HG03196 (cell line): ENCODE measurements around the gene RPS6KC1.
"Not testable (repeated sequence)": the region's sequence is repeated elsewhere in the genome, so short reads cannot be mapped to it uniquely, and the experiment has no call there.

ENCODE experiments used
- ATAC-seq: cut with Tn5 transposase; IDR thresholded peaks from one replicate; pipeline ENCODE4 v1.9.1; 2021; ENCODE audit not compliant: unreplicated experiment

The RPS6KC1 gene

GRCh38 chr1:213273546-213273945 lies 222.5 kb downstream of the RPS6KC1 start:
- no peak for ATAC-seq

- no peak for ATAC-seq
Measured at GRCh38 chr1:213274140-213274539, 223.1 kb downstream of the RPS6KC1 start.

DNA sequence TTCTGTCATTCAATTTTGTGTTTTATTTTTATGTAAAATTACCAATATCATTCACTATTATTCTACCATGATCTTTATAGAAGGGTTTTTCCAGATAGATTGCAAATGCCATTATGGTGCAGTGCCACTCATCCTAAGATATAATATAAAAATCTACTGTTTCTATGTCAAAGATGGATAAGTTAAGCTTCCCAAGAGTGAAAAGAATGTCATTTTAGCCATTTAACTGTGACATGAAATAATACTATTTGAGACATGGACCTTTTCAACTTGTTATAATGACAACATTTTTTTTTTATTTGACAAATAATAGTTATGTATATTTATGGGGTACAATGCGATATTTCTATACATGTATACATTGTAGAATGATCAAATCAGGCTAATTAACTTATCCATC lies 224.3 kb downstream of the RPS6KC1 start:
- ATAC-seq: no peak

DNA sequence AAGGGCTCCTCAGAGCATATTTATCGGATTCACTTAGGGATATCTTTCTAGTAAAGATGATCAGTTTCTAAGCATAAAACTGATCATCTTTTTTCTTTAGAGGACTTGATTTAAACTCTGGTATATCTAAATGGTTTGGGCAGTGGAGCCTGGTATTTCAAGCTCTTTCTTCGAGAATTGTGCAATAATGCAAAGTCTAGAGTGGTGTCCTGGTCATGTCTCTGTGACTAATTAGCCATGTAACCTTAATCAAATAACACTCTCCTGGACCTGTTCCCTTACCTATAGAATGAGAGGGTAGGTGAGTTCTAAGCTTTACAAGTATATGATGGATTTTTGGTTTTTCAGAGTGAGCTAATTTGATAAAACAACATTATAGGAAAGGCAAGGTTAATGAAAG lies 225.2 kb downstream of the RPS6KC1 start:
- no peak for ATAC-seq

- no peak for ATAC-seq
Measured at GRCh38 chr1:213277036-213277435, 226.0 kb downstream of the RPS6KC1 start.

DNA sequence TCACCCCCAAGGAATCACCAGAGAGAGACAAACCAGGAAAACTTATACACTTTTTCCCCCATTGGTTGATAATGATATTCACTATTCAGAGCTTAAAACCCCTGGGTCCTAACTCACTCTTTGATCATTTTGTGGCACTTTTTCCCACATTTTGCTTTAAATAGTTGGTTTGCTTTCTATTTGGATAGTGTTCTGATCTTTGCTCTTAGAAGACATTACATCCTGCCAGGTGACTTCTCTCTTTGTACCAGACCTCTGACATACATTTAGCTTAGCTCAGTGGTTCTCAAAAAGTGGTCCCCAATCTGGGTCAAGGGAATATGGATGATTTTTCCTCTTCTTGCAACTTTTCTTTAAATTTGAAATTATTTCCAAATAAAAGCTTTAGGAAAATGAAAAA lies 228.4 kb downstream of the RPS6KC1 start:
- no peak for ATAC-seq

- no peak for ATAC-seq
Measured at GRCh38 chr1:213281640-213282301, 230.7 kb downstream of the RPS6KC1 start.

DNA sequence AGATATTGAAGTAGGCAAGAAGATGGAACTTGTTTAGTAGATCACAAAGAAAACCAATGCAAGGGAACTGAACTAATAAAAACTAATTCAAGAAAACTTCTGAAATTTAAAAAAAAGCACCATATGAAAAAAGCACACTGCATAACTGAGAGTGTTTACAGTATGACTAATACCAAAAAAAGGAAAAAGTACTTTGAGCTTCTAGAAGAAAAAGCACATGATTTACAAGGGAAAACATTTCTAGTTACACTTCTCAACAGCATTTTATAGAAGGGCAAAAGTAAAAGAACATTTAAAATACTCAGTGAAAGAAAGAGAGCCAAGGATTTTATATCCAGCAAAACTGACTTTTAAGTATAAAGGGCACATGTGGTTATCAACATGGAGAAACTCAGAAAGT lies 233.6 kb downstream of the RPS6KC1 start:
- ATAC-seq: no peak

GRCh38 chr1:213286235-213286634 lies 235.2 kb downstream of the RPS6KC1 start:
- no peak for ATAC-seq

DNA sequence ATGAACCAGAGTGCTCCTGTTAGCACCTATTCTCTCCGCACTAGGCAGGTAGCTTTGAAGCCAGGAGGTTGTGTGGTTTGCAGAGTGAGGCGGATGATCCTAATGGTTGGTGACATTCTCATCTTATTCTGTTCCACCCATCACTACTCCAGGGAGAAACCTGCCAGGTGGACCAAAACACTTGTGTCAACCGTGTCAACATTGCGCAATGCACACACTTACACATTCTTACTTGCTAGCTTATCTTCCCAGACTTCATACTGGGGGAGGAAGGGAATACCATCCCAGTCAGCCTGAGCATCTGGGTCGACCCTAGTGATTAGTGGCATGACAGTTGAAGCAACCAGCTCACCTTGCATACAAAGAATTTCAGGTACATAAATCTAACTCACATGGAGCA lies 236.9 kb downstream of the RPS6KC1 start:
- ATAC-seq: no peak

DNA sequence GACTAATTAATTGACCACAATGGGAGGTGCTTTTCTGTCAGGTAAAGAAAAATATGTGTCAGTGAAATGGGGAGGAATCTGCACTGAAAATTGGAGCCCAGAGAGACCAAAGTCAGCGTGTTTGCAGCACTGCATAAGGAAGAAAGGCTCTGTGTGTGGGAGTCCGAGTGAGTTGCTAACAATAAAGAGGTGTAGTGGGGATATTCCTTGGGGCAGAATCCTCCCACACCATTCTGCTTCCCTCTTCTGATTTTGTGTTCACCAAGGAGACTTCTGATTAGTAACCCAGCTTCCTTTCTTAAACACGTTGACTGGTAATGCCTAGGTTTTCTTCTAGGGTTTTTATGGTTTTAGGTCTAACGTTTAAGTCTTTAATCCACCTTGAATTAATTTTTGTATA lies 240.5 kb downstream of the RPS6KC1 start:
- ATAC-seq: no peak

DNA sequence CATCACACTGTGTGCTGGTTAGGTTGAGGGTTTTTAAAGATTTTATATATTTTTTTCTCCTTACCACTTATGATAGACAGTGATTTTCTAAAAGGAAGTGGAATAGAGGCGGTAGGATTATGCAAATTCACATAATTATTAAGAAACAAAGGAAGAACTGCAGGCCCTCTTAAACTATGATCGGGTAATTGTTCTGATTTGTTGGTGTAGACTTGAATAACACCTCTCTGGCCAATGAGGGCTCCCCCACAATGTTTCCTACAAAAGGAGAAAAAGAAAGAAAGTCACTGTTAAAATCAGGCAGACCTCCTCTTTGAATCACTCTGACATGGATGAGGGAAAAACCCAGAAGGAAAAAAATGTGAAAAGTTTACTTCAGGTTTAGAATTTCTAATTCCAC lies 241.6 kb downstream of the RPS6KC1 start:
- no peak for ATAC-seq

GRCh38 chr1:213295860-213296259 lies 244.8 kb downstream of the RPS6KC1 start:
- no peak for ATAC-seq

DNA sequence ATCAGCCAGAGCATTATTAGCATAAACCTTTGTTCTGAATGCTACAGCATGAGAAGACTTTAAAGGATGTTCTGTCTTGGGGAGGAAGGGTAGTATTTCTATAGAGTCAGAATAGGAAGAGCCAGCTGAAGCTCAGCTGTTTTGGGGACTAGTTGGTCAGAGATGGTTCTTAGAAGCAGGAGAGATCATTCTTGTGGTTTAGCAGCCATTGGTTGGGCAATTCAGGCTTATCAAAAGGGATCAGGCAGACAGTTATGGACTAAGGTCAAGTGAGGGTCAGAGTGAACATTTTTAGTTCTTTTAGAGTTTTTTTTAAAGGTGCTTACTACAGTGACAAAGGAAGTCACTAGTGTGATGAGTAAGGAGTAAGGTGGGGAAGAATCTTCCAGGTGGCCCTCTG lies 245.5 kb downstream of the RPS6KC1 start:
- ATAC-seq: no peak

DNA sequence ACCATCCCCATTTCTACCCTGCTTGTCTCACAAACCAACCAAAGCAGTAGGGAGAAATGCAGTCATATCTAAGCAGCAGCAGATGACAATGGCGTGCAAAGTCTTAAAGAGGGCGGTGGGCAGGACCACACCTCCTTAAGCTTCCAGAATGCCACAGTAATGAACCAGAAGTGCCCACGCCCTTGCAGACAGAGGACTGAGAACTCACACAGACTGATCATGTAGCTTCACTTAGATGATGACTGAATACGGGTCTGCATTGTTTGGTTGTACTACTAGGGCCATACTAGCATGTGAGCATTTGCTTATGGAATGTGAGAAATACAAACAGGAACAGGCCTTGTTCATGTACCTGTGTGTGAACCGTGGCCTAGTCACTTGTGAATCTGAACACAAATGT lies 246.0 kb downstream of the RPS6KC1 start:
- ATAC-seq: no peak

GRCh38 chr1:213300433-213300832 lies 249.4 kb downstream of the RPS6KC1 start:
- no peak for ATAC-seq

DNA sequence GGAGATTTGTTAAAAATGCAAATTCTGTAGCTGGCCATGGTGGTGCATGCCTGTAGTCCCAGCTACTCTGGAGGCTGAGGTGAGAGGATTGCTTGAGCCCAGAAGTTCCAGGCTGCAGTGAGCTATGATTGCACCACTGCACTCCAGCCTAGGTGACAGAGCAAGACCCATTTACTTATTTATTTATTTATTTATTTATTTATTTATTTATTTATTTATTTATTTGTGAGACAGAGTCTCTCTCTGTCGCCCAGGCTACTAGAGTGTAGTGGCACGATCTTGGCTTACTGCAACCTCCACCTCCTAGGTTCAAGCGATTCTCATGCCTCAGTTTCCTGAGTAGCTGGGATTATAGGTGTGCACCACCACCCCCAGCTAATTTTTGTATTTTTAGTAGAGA lies 250.5 kb downstream of the RPS6KC1 start:
- not testable (repeated sequence) for ATAC-seq

DNA sequence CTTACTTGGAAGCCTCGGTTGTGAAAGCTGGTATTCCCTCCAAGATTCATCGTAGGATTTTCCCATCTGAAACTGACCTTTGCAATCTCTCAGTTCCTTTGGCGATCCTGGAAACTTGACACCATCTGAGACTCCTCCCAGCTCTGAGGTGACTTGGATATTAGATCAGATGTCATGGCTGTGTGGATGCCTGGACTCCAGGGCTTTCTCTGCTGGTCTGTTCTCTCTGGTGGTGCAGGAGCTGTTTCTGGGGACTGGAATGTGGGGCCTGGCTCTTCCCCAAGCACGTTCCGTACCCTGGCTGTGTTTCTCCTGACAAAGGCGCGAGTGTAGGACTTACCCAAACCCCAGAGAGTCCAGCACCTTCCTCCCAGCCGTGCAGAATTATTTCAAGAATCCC lies 252.2 kb downstream of the RPS6KC1 start:
- ATAC-seq: no peak

DNA sequence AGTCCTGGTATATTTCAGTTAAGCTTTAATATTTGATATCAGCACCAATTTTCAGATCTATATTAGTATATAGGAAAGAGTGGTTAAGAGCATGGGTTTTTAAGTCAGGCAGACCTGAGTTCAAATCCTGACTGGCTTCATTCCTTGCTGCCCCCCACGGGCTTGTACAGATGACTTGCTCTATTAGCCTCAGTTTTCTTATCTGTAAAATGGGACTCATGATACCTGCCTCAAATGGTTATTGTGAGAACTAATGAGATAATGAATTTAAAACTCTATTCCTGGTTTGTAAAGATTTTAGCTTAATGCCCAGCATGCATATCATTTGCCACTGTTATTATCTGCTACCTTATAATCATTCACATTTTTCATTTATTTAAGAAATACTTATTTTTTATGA lies 264.5 kb downstream of the RPS6KC1 start:
- ATAC-seq: no peak

DNA sequence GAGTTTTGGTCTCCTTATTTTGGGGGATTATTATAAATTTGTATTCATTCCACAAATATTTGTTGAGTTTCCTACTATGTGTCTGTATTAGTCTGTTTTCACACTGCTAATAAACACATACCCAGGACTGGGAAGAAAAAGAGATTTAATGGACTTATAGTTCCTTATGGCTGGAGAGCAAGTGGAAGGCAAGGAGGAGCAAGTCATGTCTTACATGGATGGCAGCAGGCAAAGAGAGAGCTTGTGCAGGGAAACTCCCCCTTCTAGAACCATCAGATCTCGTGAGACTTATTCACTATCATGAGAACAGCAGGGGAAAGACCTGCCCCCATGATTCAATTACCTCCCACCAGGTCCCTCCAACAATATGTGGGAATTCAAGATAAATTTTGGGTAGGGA lies 267.4 kb downstream of the RPS6KC1 start:
- ATAC-seq: not testable (repeated sequence)

- ATAC-seq: no peak
Measured at GRCh38 chr1:213320191-213320870, 269.3 kb downstream of the RPS6KC1 start.
